NB4 (cell line): ENCODE results near the gene ZNF296.

Experiments
- MYC ChIP-seq: IDR thresholded peaks from 2 replicates; pipeline ENCODE4 v1.6.1; 2011; ENCODE audit warnings: low read depth, low read length
- POLR2A ChIP-seq: IDR thresholded peaks from 2 replicates; pipeline ENCODE4 v1.6.1; 2011; ENCODE audit warnings: mild to moderate bottlenecking; ENCODE audit not compliant: insufficient read length; ENCODE audit errors: extremely low read depth
- TF ChIP-seq, protein P1 (sequence below): IDR thresholded peaks from one replicate; pipeline ENCODE4 v1.5.1; 2012; ENCODE audit warnings: low read depth, low read length

DNA sequence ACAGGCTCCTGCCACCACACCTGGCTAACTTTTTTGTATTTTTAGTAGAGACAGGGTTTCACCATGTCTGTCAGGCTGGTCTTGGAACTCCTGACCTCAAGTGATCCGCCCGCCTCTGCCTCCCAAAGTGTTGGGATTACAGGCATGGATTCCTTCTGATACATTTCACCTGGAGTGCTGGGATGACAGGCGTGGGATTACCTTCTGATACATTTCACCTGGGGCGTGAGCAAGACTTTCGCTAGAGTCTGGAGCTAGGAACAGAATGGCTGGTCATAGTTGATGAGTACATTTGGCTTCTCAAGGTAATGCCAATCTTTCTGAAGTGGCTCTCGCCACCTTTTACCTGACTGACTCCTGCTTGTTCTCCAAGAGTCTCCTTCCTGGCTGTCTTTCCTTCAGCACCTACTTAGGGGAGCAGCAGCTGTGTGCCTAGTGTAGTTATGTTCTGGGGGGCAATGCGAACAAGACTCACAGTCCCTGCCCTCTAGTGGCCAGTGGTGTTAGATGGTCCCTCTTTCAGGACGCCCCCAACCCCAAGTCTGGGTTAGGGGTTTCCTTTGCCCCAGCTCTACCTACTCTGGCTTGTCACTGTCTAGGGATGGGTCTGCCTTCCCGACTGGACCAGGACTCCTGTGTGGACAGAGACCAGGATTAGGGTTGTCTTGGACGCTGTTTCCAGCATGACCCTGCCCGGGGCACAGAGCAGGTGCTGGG, 36.0 kb upstream of the ZNF296 start:
- TF ChIP-seq, protein P1, sequence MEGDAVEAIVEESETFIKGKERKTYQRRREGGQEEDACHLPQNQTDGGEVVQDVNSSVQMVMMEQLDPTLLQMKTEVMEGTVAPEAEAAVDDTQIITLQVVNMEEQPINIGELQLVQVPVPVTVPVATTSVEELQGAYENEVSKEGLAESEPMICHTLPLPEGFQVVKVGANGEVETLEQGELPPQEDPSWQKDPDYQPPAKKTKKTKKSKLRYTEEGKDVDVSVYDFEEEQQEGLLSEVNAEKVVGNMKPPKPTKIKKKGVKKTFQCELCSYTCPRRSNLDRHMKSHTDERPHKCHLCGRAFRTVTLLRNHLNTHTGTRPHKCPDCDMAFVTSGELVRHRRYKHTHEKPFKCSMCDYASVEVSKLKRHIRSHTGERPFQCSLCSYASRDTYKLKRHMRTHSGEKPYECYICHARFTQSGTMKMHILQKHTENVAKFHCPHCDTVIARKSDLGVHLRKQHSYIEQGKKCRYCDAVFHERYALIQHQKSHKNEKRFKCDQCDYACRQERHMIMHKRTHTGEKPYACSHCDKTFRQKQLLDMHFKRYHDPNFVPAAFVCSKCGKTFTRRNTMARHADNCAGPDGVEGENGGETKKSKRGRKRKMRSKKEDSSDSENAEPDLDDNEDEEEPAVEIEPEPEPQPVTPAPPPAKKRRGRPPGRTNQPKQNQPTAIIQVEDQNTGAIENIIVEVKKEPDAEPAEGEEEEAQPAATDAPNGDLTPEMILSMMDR = peak; percentile 27
- TF ChIP-seq MYC = no peak
- TF ChIP-seq POLR2A = no peak
